ENCODE data around the gene CLK4.

GRCh38 chr5:178619390-178619789 is 7.5 kb downstream of the CLK4 start:
- TF ChIP-seq, protein P1, sequence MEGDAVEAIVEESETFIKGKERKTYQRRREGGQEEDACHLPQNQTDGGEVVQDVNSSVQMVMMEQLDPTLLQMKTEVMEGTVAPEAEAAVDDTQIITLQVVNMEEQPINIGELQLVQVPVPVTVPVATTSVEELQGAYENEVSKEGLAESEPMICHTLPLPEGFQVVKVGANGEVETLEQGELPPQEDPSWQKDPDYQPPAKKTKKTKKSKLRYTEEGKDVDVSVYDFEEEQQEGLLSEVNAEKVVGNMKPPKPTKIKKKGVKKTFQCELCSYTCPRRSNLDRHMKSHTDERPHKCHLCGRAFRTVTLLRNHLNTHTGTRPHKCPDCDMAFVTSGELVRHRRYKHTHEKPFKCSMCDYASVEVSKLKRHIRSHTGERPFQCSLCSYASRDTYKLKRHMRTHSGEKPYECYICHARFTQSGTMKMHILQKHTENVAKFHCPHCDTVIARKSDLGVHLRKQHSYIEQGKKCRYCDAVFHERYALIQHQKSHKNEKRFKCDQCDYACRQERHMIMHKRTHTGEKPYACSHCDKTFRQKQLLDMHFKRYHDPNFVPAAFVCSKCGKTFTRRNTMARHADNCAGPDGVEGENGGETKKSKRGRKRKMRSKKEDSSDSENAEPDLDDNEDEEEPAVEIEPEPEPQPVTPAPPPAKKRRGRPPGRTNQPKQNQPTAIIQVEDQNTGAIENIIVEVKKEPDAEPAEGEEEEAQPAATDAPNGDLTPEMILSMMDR (IDR thresholded peaks at IDR 0.05): no peak
- no peak for TF ChIP-seq POLR2A (IDR thresholded peaks at IDR 0.05)

Measured in suprapubic skin (tissue), 3 donors.